ENCODE measurements around the gene C22orf39.

Gene C22orf39

DNA sequence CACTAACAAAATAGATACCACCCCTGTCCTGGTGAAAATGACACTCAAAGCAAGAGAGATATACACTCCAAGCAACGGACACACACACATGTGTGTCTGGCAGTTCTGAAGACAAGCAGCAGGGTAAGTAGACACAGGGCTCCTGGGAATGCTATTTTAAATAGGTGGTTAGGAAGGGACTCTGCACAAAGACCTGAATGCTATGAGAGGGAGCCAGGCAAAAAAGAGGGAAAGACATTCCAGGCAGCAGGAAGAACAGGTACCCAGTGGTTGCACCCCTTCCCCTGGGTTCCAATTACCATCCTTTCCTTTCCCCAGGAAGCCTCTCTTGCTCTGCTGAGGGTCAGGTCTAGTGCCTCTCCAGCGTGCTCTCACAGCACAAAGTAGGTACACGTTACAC, 28.5 kb upstream of the C22orf39 start:
- DNase-seq: no peak

GRCh38 chr22:19473578-19473977, 26.1 kb upstream of the C22orf39 start:
- DNase-seq: no peak

GRCh38 chr22:19472233-19472632, 24.7 kb upstream of the C22orf39 start:
- no peak for DNase-seq

DNA sequence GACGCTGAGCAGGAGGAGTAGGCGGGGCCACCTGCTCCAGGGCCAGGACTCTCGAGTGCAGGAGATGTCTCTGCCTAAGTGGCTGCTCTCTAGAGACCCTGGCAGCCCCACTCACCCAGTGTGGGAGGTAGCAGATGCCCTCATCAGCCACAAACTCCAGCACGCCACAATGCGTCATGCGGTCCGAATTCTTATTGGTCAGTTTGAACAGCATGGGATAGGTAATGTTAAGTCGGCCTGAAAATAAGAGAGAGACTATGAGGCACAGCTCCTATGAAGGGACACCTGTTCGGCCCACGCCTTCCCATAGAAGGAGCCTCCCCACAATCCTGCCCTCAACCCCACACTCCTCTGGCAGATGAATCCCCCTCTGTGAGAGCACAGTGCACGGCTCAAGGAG, 24.1 kb upstream of the C22orf39 start:
- DNase-seq: no peak

DNA sequence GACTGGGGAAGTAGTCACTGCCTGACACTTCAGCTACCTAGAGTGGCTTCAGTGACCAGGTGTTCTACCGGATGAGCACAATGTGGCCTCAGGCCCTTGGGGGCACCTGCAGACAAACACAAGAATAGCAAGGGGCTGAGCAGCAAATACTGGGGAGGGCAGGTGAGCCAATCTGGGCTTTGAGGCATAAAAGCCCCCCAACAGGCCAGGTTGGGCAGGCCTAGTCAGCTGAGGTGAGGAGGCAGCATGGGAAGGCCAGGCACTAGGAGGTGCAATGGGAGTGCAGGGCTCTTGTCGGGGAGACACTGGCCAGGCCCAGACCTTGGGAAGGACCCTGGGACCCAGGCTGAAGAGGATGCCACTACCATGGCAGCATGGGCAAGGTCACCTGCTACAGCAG, 22.5 kb upstream of the C22orf39 start:
- no peak for DNase-seq

- DNase-seq: no peak
Observed at GRCh38 chr22:19469421-19469820, 21.9 kb upstream of the C22orf39 start.

DNA sequence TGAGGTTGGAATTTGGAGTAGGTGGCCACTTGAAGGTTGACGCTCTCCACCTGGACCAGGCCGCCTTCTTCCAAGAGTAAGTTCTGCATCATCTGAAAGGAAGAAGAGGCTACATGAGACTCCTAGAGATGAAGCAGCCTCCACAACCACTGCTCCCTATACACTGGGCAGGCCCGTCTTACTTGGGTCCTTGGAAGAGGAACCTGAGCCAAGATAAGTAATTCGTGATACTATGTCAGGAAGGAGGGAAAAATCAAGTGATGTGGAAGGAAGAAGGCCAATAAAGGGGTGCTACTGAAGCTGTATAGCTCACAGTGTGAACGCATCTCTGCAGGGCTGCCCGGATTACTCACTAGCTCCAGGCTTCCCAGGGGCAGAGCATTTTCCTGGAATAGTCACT, 20.4 kb upstream of the C22orf39 start:
- DNase-seq: no peak

DNA sequence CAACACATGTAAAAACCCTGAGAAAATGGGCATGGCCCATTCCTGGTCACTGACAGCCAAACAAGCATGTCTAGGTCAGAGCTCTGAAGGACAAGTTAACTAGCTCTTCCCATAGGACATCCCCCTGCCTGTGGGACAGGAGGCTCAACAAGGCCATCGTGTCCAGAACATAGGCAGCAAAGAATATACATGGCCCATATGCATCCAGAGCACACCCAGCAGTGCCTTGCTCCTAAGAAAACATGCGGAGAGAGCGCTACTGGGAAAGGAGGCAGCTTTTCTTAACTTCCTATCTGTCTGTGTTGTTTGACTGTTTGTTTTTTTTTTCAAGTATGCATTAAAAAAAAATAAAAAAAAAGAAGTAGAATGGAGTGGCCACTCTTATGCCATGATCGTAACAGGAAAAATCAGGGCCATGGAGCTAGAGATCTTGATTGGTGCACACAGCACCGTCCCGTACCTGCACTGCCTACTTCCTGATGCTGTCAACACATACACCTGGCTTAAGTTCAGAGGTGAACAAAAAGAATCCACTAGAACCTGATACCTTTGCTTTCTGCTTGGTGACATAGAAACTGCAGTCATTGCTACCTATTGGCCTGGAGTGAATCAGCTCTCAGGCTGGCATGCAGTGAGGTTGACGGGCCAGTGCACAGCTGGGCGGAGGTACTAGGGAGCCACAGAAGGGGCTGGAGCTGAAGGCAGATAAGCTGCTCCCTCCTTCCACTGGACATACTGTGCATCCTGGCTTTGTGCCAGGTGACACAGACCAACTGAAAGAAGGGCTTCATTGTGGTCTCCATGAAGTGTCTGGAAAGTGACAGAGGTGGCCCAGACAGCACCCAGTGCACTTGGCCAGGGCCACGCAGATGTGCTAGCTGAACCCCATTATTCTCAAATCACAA, 19.6 kb upstream of the C22orf39 start:
- no peak for DNase-seq

GRCh38 chr22:19466126-19466716, 18.7 kb upstream of the C22orf39 start:
- DNase-seq: no peak

- no peak for DNase-seq
Observed at GRCh38 chr22:19464975-19465374, 17.5 kb upstream of the C22orf39 start.

GRCh38 chr22:19464546-19464945, 17.0 kb upstream of the C22orf39 start:
- no peak for DNase-seq

DNA sequence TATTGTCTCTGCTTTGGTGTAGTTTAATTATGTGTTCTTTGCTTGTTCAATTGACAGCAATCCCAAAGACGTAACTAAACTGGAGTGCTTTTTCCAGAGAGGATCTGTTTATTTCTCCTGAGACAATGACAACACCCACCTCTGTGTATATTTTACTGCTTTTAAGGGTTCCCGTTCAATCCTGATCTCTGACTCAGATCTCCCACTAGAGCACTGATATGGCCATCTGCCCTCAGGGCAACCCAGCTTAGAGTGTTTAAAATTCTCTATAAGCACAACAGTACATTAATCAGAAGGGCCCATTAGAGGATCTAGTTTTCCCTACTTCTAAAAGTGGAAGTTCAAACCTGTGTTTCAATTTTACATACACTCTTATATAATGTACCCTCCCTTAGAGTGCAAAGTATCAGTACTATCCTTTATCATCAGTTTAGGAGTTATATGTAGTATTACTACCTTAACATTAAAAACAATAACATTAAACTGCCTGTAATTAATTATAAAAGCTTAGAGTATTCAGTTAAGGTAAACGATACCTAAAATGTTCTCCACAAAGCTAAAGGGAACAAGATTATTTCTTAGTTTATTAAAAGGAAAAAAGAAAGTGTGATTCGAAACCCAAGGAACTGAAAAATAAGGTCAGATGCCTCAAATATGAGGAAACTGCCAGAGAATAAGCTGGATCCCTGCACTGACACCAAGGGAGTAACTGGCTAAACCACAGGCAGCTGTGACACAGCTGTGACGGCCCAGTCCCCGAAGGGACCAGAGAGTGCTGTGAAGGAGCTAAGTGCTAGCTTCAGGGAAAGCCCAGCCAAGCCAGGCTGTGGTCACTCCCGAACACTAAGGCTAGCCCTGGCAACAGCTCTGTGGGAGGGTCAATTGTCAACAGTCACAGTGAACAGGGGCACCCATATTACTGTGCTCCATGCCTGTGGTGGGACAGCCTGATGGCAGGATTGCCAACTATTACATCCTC, 16.3 kb upstream of the C22orf39 start:
- DNase-seq: no peak

GRCh38 chr22:19463008-19463407, 15.5 kb upstream of the C22orf39 start:
- no peak for DNase-seq

- no peak for DNase-seq
Observed at GRCh38 chr22:19461506-19461905, 14.0 kb upstream of the C22orf39 start.

DNA sequence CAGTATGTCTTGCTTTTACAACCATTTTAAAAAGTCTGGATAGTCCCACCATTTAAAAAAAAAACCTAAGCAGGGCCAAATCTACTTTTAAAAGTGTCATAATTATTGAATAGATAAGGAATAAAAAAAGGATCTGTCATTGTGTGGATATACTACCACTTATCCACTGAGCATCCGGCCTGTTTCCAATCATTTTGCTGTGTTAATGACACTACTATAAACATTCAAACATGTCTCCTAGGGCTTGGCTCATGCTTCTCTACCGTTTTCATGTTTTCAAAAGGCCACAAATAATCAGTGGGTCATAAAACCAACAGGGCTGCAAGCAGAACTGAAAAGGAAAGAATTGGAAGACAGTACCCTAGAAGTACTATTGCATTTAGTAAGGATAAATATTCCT, 12.5 kb upstream of the C22orf39 start:
- DNase-seq: no peak

DNA sequence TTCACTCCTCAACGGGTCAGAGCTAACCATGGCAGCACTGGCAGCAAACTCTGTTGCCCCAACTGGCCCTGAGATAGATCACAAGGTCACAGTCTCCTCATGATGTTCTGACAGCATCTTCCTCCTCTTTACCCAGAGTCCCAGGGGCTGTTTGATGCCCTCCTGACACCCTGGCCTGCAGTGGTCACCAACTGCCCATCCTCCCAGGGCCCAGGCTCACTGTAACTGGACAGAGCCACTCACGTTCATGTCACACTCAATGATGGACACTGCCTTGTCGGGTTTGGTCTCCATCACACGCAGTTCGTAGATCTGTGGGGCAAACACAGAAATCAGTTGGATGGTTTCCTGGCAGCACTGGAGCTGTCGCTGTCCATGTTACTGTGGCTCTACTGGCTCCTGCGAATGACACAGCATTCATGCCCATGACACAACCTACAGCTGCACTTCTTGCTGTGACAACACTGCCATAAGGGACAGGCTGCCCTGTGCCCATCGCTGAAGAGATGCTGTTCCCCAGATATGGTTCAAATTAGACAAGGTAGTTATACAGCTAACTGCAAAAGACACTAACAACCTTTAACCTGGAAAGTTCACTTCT, 10.4 kb upstream of the C22orf39 start:
- no peak for DNase-seq

- no peak for DNase-seq
Observed at GRCh38 chr22:19456541-19456940, 9.0 kb upstream of the C22orf39 start.

DNA sequence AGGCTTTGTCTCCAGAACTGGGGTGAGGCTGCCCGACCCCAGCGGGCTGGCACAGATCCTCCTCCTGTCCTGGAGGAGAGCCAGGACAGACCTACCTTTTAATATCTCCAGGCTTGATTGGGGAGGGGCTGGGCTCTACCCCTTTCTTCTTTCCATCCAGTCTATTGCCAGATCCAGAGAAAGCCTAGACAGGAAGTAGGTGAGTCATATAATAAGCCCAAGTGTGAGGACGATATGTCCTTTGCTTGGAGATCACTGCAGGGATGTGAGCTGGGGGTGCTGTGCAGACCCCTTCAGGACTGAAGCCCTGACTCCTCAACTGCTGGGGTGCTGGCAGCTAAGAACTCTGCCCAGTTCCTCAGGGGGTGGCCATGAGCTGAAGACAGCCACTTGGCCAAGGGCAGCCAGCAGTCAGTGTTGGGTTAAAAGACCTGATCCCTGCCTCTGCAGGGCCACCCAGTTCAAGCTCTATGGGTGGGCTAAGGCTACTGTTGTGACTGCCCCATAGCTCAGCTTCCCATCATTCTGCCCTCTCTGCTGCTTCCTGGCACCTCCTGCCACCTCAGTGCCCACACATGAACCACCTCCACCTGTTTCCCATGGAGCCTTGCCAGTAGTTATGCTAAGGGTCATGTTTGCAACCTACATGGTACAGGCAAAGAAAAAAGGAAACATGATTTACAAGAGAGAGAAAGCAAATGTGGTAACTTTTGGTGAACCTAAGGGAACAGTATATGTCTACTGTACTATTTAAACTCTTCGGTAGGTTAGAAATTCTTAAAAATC, 8.3 kb upstream of the C22orf39 start:
- DNase-seq: no peak

- DNase-seq: no peak
Observed at GRCh38 chr22:19455033-19455432, 7.5 kb upstream of the C22orf39 start.

GRCh38 chr22:19454156-19454555, 6.6 kb upstream of the C22orf39 start:
- DNase-seq: no peak

GRCh38 chr22:19453718-19454117, 6.2 kb upstream of the C22orf39 start:
- no peak for DNase-seq

- no peak for DNase-seq
Observed at GRCh38 chr22:19451570-19451969, 4.1 kb upstream of the C22orf39 start.

All from stimulated activated CD4-positive, alpha-beta T cell treated with anti-CD3 and anti-CD28 coated beads, Interleukin-2, amount 100 ng/mL, for 24 hours (primary cell).